ENCODE measurements around the gene TCEAL3. TPM values are rescaled to one million over a fixed set of nuclear protein-coding genes. Genes with fewer than 3 reads are reported as not detected.

TCEAL3 gene
- total and polyA plus RNA-seq, 9 of the 15 experiments (the other 6 are each of a cell fraction or from before 2014, with no cell fraction given), result not detected

GRCh38 chrX:103628386-103629317, 20.9 kb downstream of the TCEAL3 start, which contains the start of gene TCEAL1 (continued):
- TF ChIP-seq FOXO4 (CRISPR knock-in tag; IDR thresholded peaks at IDR 0.05), result no peak
- no peak for TF ChIP-seq TAF15 (IDR thresholded peaks at IDR 0.05; ENCODE audit: low read depth, low read length)
- TF ChIP-seq EP400 (IDR thresholded peaks at IDR 0.05), result no peak
- TF ChIP-seq, protein P1, sequence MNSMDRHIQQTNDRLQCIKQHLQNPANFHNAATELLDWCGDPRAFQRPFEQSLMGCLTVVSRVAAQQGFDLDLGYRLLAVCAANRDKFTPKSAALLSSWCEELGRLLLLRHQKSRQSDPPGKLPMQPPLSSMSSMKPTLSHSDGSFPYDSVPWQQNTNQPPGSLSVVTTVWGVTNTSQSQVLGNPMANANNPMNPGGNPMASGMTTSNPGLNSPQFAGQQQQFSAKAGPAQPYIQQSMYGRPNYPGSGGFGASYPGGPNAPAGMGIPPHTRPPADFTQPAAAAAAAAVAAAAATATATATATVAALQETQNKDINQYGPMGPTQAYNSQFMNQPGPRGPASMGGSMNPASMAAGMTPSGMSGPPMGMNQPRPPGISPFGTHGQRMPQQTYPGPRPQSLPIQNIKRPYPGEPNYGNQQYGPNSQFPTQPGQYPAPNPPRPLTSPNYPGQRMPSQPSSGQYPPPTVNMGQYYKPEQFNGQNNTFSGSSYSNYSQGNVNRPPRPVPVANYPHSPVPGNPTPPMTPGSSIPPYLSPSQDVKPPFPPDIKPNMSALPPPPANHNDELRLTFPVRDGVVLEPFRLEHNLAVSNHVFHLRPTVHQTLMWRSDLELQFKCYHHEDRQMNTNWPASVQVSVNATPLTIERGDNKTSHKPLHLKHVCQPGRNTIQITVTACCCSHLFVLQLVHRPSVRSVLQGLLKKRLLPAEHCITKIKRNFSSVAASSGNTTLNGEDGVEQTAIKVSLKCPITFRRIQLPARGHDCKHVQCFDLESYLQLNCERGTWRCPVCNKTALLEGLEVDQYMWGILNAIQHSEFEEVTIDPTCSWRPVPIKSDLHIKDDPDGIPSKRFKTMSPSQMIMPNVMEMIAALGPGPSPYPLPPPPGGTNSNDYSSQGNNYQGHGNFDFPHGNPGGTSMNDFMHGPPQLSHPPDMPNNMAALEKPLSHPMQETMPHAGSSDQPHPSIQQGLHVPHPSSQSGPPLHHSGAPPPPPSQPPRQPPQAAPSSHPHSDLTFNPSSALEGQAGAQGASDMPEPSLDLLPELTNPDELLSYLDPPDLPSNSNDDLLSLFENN (IDR thresholded peaks at IDR 0.05; ENCODE audit: low read depth in 2 of 2, low read length in 2 of 2), result no peak
- TF ChIP-seq TAF7 (tag; IDR thresholded peaks at IDR 0.05), result no peak
- no peak for TF ChIP-seq NFIX (CRISPR knock-in tag; IDR thresholded peaks at IDR 0.05; ENCODE audit: low read depth)
- TF ChIP-seq TCF3 (CRISPR knock-in tag; IDR thresholded peaks at IDR 0.05), result no peak
- no peak for TF ChIP-seq MAFG (tag; conservative IDR thresholded peaks at IDR 0.05)
- no peak for TF ChIP-seq NFXL1 (CRISPR knock-in tag; IDR thresholded peaks at IDR 0.05)
- TF ChIP-seq CBX1 (IDR thresholded peaks at IDR 0.05; ENCODE audit: low read depth), result no peak
- no peak for TF ChIP-seq HDAC3 (IDR thresholded peaks at IDR 0.05; ENCODE audit: borderline replicate concordance, partially characterized antibody)
- TF ChIP-seq CTCFL (IDR thresholded peaks at IDR 0.05; ENCODE audit: borderline replicate concordance, insufficient read depth, low read depth, low read length, poor library complexity, severe bottlenecking), result no peak
- no peak for TF ChIP-seq EGR1 (conservative IDR thresholded peaks at IDR 0.05)
- peak; percentile 67 for TF ChIP-seq BHLHE40 (IDR thresholded peaks at IDR 0.05; ENCODE audit: low read length)
- TF ChIP-seq FOXK1 (CRISPR knock-in tag; IDR thresholded peaks at IDR 0.05; ENCODE audit: borderline replicate concordance), result no peak
- TF ChIP-seq RNF219 (CRISPR knock-in tag; IDR thresholded peaks at IDR 0.05), result no peak
- TF ChIP-seq SAP30 (IDR thresholded peaks at IDR 0.05; ENCODE audit: borderline replicate concordance, insufficient read depth, low read depth, low read length, poor library complexity, severe bottlenecking), result no peak
- TF ChIP-seq MTA1 (IDR thresholded peaks at IDR 0.05; ENCODE audit: borderline replicate concordance), result no peak
